A204.1 (cell line): ENCODE results near the gene TTC8.
A peak's percentile ranks its signal among the peaks of the same experiment; 100 is the strongest.
"Not testable (repeated sequence)": the region's sequence is repeated elsewhere in the genome, so short reads cannot be mapped to it uniquely, and the experiment has no call there.

Experiments
- FAIRE-seq: peaks from 2 replicates; lab custom pipeline; 2012; peaks lifted over from hg19 to GRCh38; lab: Jason Lieb, UNC

Gene TTC8

GRCh38 chr14:88825078-88825458 is 617 bp downstream of the TTC8 start:
- no peak for FAIRE-seq

GRCh38 chr14:88825503-88825902 is 1.1 kb downstream of the TTC8 start:
- FAIRE-seq, result no peak

- no peak for FAIRE-seq
Observed at GRCh38 chr14:88829188-88829587, 4.7 kb downstream of the TTC8 start.

- FAIRE-seq, result no peak
Observed at GRCh38 chr14:88829685-88830302, 5.3 kb downstream of the TTC8 start.

- no peak for FAIRE-seq
Observed at GRCh38 chr14:88831284-88831683, 6.8 kb downstream of the TTC8 start.

- no peak for FAIRE-seq
Observed at GRCh38 chr14:88834883-88835431, 10.5 kb downstream of the TTC8 start.

GRCh38 chr14:88835661-88836060 is 11.2 kb downstream of the TTC8 start:
- no peak for FAIRE-seq

GRCh38 chr14:88837495-88837894 is 13.0 kb downstream of the TTC8 start:
- no peak for FAIRE-seq

- FAIRE-seq, result no peak
Observed at GRCh38 chr14:88838015-88838414, 13.6 kb downstream of the TTC8 start.

- no peak for FAIRE-seq
Observed at GRCh38 chr14:88840926-88841325, 16.5 kb downstream of the TTC8 start.

- no peak for FAIRE-seq
Observed at GRCh38 chr14:88841741-88842140, 17.3 kb downstream of the TTC8 start.

- no peak for FAIRE-seq
Observed at GRCh38 chr14:88842414-88842813, 18.0 kb downstream of the TTC8 start.

GRCh38 chr14:88844980-88845491 is 20.6 kb downstream of the TTC8 start:
- no peak for FAIRE-seq

- peak; percentile 53 for FAIRE-seq
Observed at GRCh38 chr14:88848571-88848970, 24.1 kb downstream of the TTC8 start.

GRCh38 chr14:88849716-88850115 is 25.3 kb downstream of the TTC8 start:
- peak; percentile 73 for FAIRE-seq

- no peak for FAIRE-seq
Observed at GRCh38 chr14:88851587-88851986, 27.1 kb downstream of the TTC8 start.

GRCh38 chr14:88852632-88853031 is 28.2 kb downstream of the TTC8 start:
- no peak for FAIRE-seq

GRCh38 chr14:88853129-88853528 is 28.7 kb downstream of the TTC8 start:
- FAIRE-seq, result no peak

- no peak for FAIRE-seq
Observed at GRCh38 chr14:88856786-88857366, 32.4 kb downstream of the TTC8 start.

GRCh38 chr14:88857861-88858260 is 33.4 kb downstream of the TTC8 start:
- not testable (repeated sequence) for FAIRE-seq

- not testable (repeated sequence) for FAIRE-seq
Observed at GRCh38 chr14:88859118-88859517, 34.7 kb downstream of the TTC8 start.

- no peak for FAIRE-seq
Observed at GRCh38 chr14:88863167-88863566, 38.7 kb downstream of the TTC8 start.

- no peak for FAIRE-seq
Observed at GRCh38 chr14:88864198-88864597, 39.7 kb downstream of the TTC8 start.

GRCh38 chr14:88866305-88866704 is 41.9 kb downstream of the TTC8 start:
- FAIRE-seq, result no peak
